ENCODE data around the gene FTCD.

FTCD gene

GRCh38 chr21:46121286-46122221 is 33.8 kb downstream of the FTCD start:
- DNase-seq (ENCODE audit: low spot score) = no peak

GRCh38 chr21:46120301-46121285 is 34.8 kb downstream of the FTCD start:
- no peak for DNase-seq (ENCODE audit: low spot score)

GRCh38 chr21:46119637-46120271 is 35.6 kb downstream of the FTCD start:
- DNase-seq (ENCODE audit: low spot score) = no peak

- no peak for DNase-seq (ENCODE audit: low spot score)
Measured at GRCh38 chr21:46119144-46119636, 36.2 kb downstream of the FTCD start.

GRCh38 chr21:46118316-46119143 is 36.8 kb downstream of the FTCD start:
- no peak for DNase-seq (ENCODE audit: low spot score)

GRCh38 chr21:46117586-46118315 is 37.6 kb downstream of the FTCD start:
- DNase-seq (ENCODE audit: low spot score) = no peak

- DNase-seq (ENCODE audit: low spot score) = no peak
Measured at GRCh38 chr21:46116776-46117585, 38.4 kb downstream of the FTCD start.

- DNase-seq (ENCODE audit: low spot score) = no peak
Measured at GRCh38 chr21:46116189-46116775, 39.1 kb downstream of the FTCD start.

GRCh38 chr21:46115441-46116188 is 39.8 kb downstream of the FTCD start:
- no peak for DNase-seq (ENCODE audit: low spot score)

GRCh38 chr21:46114963-46115362 is 40.4 kb downstream of the FTCD start:
- no peak for DNase-seq (ENCODE audit: low spot score)

GRCh38 chr21:46113497-46114176 is 41.7 kb downstream of the FTCD start:
- no peak for DNase-seq (ENCODE audit: low spot score)

GRCh38 chr21:46112725-46113215 is 42.6 kb downstream of the FTCD start:
- no peak for DNase-seq (ENCODE audit: low spot score)

- no peak for DNase-seq (ENCODE audit: low spot score)
Measured at GRCh38 chr21:46111857-46112724, 43.3 kb downstream of the FTCD start.

GRCh38 chr21:46111193-46111571 is 44.2 kb downstream of the FTCD start:
- DNase-seq (ENCODE audit: low spot score) = no peak

GRCh38 chr21:46110499-46111192 is 44.7 kb downstream of the FTCD start:
- DNase-seq (ENCODE audit: low spot score) = no peak
